ENCODE measurements around the gene GALNT6.

- no peak for TF ChIP-seq EZH2 (IDR thresholded peaks at IDR 0.05; ENCODE audit: insufficient read depth, poor library complexity, severe bottlenecking)
- no peak for TF ChIP-seq EZH2phosphoT487 (IDR thresholded peaks at IDR 0.05; ENCODE audit: insufficient read depth, low read depth)
These were observed 12.5 kb upstream of the GALNT6 start for GRCh38 chr12:51403681-51404136.

Data from GM23248 (cell line).